ENCODE results near the gene SNX7. TPM values are rescaled to one million over a fixed set of nuclear protein-coding genes. Genes with fewer than 3 reads are reported as not detected.

SNX7 gene
- total RNA-seq, 6 experiments from 2014 or later, result 8.5 to 11.9 (median 9.9) TPM

GRCh38 chr1:98674075-98674781 is 12.7 kb downstream of the SNX7 start:
- Histone ChIP-seq H3K4me1 (no peaks in the 10 kb centered on the region), H3K4me3 (no peak overlapping the region), H3K27ac (no peak overlapping the region), H3K36me3 (no peaks in the 10 kb centered on the region), H3K27me3 (no peaks in the 10 kb centered on the region), H3K9me3 (no peaks in the 10 kb centered on the region)
- intact Hi-C loops (cut with DNase I), result no loop called here
- no peak for ATAC-seq
- no peak for DNase-seq
- no peak for TF ChIP-seq POLR2A (IDR thresholded peaks at IDR 0.05)
- TF ChIP-seq CTCF (IDR thresholded peaks at IDR 0.05), result no peak
- 89% methylated on average over 4 of the region's 5 CpGs for WGBS (ENCODE audit: insufficient coverage, low coverage, low lambda C conversion rate, missing lambda C conversion rate)

GRCh38 chr1:98675282-98675681 is 13.8 kb downstream of the SNX7 start:
- H3K27me3 ChIP-seq, result no peaks in the 10 kb centered on the region
- ATAC-seq (no peak), DNase-seq (no peak)
- H3K9me3 ChIP-seq, result no peaks in the 10 kb centered on the region
- H3K4me3 ChIP-seq, result no peak overlapping the region
- H3K27ac ChIP-seq, result no peak overlapping the region
- no peaks in the 10 kb centered on the region for H3K4me1 ChIP-seq
- WGBS (ENCODE audit: insufficient coverage, low coverage, low lambda C conversion rate, missing lambda C conversion rate), result 84% methylated on average over 5 of the region's 5 CpGs
- TF ChIP-seq POLR2A (IDR thresholded peaks at IDR 0.05) (no peak), CTCF (IDR thresholded peaks at IDR 0.05) (no peak)
- H3K36me3 ChIP-seq, result no peaks in the 10 kb centered on the region
- intact Hi-C loops (cut with DNase I), result no loop called here

GRCh38 chr1:98677288-98677687 is 15.8 kb downstream of the SNX7 start:
- 51% methylated on average over 4 of the region's 4 CpGs for WGBS (ENCODE audit: insufficient coverage, low coverage, low lambda C conversion rate, missing lambda C conversion rate)
- Histone ChIP-seq H3K27ac (no peak overlapping the region), H3K36me3 (no peaks in the 10 kb centered on the region), H3K4me3 (no peak overlapping the region), H3K27me3 (no peaks in the 10 kb centered on the region), H3K4me1 (no peaks in the 10 kb centered on the region), H3K9me3 (no peaks in the 10 kb centered on the region)
- no peak for TF ChIP-seq POLR2A (IDR thresholded peaks at IDR 0.05)
- no peak for TF ChIP-seq CTCF (IDR thresholded peaks at IDR 0.05)
- peak in 2 of 4 donors; percentile 50 to 70 for ATAC-seq
- no peak for DNase-seq
- intact Hi-C loops (cut with DNase I), result no loop called here

- DNase-seq (no peak), ATAC-seq (no peak)
- H3K27ac ChIP-seq, result no peak overlapping the region
- H3K4me1 ChIP-seq, result no peaks in the 10 kb centered on the region
- no peaks in the 10 kb centered on the region for H3K27me3 ChIP-seq
- H3K9me3 ChIP-seq, result no peaks in the 10 kb centered on the region
- WGBS (ENCODE audit: insufficient coverage, low coverage, low lambda C conversion rate, missing lambda C conversion rate), result 84% methylated on average over 3 of the region's 3 CpGs
- no peak overlapping the region for H3K4me3 ChIP-seq
- TF ChIP-seq POLR2A (IDR thresholded peaks at IDR 0.05) (no peak), CTCF (IDR thresholded peaks at IDR 0.05) (no peak)
- intact Hi-C loops (cut with DNase I), result no loop called here
- peaks cover 0 to 11% (median 0%) of the 10 kb centered on the region in 4 donors for H3K36me3 ChIP-seq
These were observed 20.3 kb downstream of the SNX7 start for GRCh38 chr1:98681812-98682211.
